GM18873 (cell line): Measurements from ENCODE around the gene GSDME.

Experiments used
- ATAC-seq: cut with Tn5 transposase; IDR thresholded peaks from one replicate; pipeline ENCODE4 v1.9.1; 2021; ENCODE audit warnings: mild to moderate bottlenecking, moderate library complexity, moderate number of reproducible peaks; ENCODE audit not compliant: unreplicated experiment, low FRiP score

Gene GSDME

GRCh38 chr7:24660546-24660945 is 96.7 kb downstream of the GSDME start:
- no peak for ATAC-seq

GRCh38 chr7:24659505-24659904 is 97.8 kb downstream of the GSDME start:
- ATAC-seq = no peak

GRCh38 chr7:24657980-24658379 is 99.3 kb downstream of the GSDME start:
- ATAC-seq = no peak

- no peak for ATAC-seq
These were observed 100.7 kb downstream of the GSDME start for GRCh38 chr7:24656608-24657007.

- ATAC-seq = no peak
These were observed 103.0 kb downstream of the GSDME start for GRCh38 chr7:24654305-24654704.

- ATAC-seq = no peak
These were observed 103.8 kb downstream of the GSDME start for GRCh38 chr7:24653316-24654085.

GRCh38 chr7:24652251-24652939 is 104.9 kb downstream of the GSDME start:
- ATAC-seq = no peak
